ENCODE results near the gene SV2B.

Gene SV2B

GRCh38 chr15:91073768-91074167 lies 26.3 kb upstream of the SV2B start (continued):
- TF ChIP-seq ZBTB10 (tag by site-specific recombination; IDR thresholded peaks at IDR 0.05) (no peak), SALL2 (tag by site-specific recombination; IDR thresholded peaks at IDR 0.05; ENCODE audit: borderline replicate concordance) (no peak), TCF7L2 (IDR thresholded peaks at IDR 0.05; ENCODE audit: borderline replicate concordance, low read depth, low read length) (no peak), SP3 (tag by site-specific recombination; IDR thresholded peaks at IDR 0.05) (no peak), SETDB1 (IDR thresholded peaks at IDR 0.05; ENCODE audit: insufficient read length, low read length) (no peak)

GRCh38 chr15:91075739-91076138 lies 24.3 kb upstream of the SV2B start:
- CTCF ChIA-PET: interaction anchor here (0.9 kb wide), 1 partner anchor 19 kb away, joined by 3 read pairs; no protein-coding TSS in a partner anchor
- H3K9me3 ChIP-seq (ENCODE audit: control insufficient read depth, insufficient read depth, low read depth, low read length): no peaks in the 10 kb centered on the region; the same call in 1 of the 2 replicates
- TF ChIP-seq ZNF449 (tag by site-specific recombination; IDR thresholded peaks at IDR 0.05) (no peak), ZNF645 (tag by site-specific recombination; IDR thresholded peaks at IDR 0.05) (no peak), PRDM6 (tag by site-specific recombination; IDR thresholded peaks at IDR 0.05) (no peak), ZNF530 (tag by site-specific recombination; IDR thresholded peaks at IDR 0.05; ENCODE audit: low read depth) (no peak), ELK4 (IDR thresholded peaks at IDR 0.05; ENCODE audit: borderline replicate concordance, low read depth, low read length) (no peak), ZNF426 (tag by site-specific recombination; IDR thresholded peaks at IDR 0.05) (no peak), ZSCAN5A (tag by site-specific recombination; IDR thresholded peaks at IDR 0.05) (no peak), REST (tag by site-specific recombination; IDR thresholded peaks at IDR 0.05) (no peak), ZNF510 (tag by site-specific recombination; IDR thresholded peaks at IDR 0.05; ENCODE audit: insufficient replicate concordance) (no peak), ZNF501 (tag by site-specific recombination; IDR thresholded peaks at IDR 0.05) (no peak)
- POLR2A ChIA-PET: no interaction called here
- H3K36me3 ChIP-seq (ENCODE audit: control insufficient read depth in 2 of 2, insufficient read depth in 1 of 2, low read length in 2 of 2): no peaks in the 10 kb centered on the region
- no peak overlapping the region for H3K27ac ChIP-seq (ENCODE audit: extremely low read depth, low read depth, low read length)
- H3K4me1 ChIP-seq (ENCODE audit: control insufficient read depth, insufficient read depth, low read length): no peaks in the 10 kb centered on the region
- H3K4me3 ChIP-seq (ENCODE audit: low read depth, low read length): no peak overlapping the region
